Sigmoid colon (tissue), 7 donors: ENCODE results near the gene CDX2. TPM values are rescaled to one million over a fixed set of nuclear protein-coding genes. Genes with fewer than 3 reads are reported as not detected.

Experiments used
- DNase-seq: peaks from one replicate; pipeline ENCODE4 v3.0.0-alpha.2; 2019
- H3K27ac ChIP-seq, 4 donors: fragments of 200-600 bp; sonication (generic); one replicate each; pipeline ENCODE4 v1.5.1; 2016 to 2019; ENCODE audit warnings: mild to moderate bottlenecking in 1 of 4
- H3K27me3 ChIP-seq, 3 donors: fragments of 200-600 bp; sonication (generic); one replicate each; pipeline ENCODE4 v1.5.1; 2019; ENCODE audit warnings: mild to moderate bottlenecking in 1 of 3
- H3K36me3 ChIP-seq, 4 donors: fragments of 200-600 bp; sonication (generic); one replicate each; pipeline ENCODE4 v1.5.1; 2016 to 2019
- H3K4me1 ChIP-seq, 4 donors: fragments of 200-600 bp; sonication (generic); one replicate each; pipeline ENCODE4 v1.5.1; 2017 to 2019
- H3K4me3 ChIP-seq, 4 donors: fragments of 200-600 bp; sonication (generic); one replicate each; pipeline ENCODE4 v1.5.1; 2017 to 2019; ENCODE audit warnings: mild to moderate bottlenecking in 2 of 4, moderate library complexity in 1 of 4
- H3K9me3 ChIP-seq, 4 donors: fragments of 200-600 bp in 3 of 4; sonication (generic) in 3 of 4; one replicate each; pipeline versions ENCODE4 v1.5.1 to v1.6.1; 2013 to 2019
- CTCF ChIP-seq, 4 experiments: fragments of 450-650 bp in 3 of 4; fragments of 200-600 bp in 1 of 4; IDR thresholded peaks; one replicate each; pipeline ENCODE4 v1.5.1; 2016 to 2019; ENCODE audit warnings: antibody characterized with exemption in 4 of 4, mild to moderate bottlenecking in 3 of 4, moderate library complexity in 2 of 4
- EP300 ChIP-seq, 4 donors: sonication (generic); formaldehyde crosslinking; IDR thresholded peaks; one replicate each; pipeline ENCODE4 v1.6.1; 2017; ENCODE audit warnings: antibody characterized with exemption in 4 of 4
- POLR2A ChIP-seq, 2 donors: fragments of 450-650 bp; IDR thresholded peaks; one replicate each; pipeline ENCODE4 v1.6.1; 2016; ENCODE audit warnings: antibody characterized with exemption in 2 of 2, mild to moderate bottlenecking in 2 of 2, moderate library complexity in 2 of 2
- POLR2AphosphoS5 ChIP-seq, 4 donors: sonication (generic); formaldehyde crosslinking; IDR thresholded peaks; one replicate each; pipeline ENCODE4 v1.6.1; 2017; ENCODE audit warnings: antibody characterized with exemption in 4 of 4
- WGBS, 2 donors: extraction: QIAGEN DNeasy Blood & Tissue Kit; methylation state at CpG; one replicate each; pipeline ENCODE4 v1.1.7; 2013; 5-methylcytosine and 5-hydroxymethylcytosine counted together
- intact Hi-C: fragments of 100-400 bp; cut with DNase I; formaldehyde crosslinking; loops from one replicate; pipeline ENCODE4 v1.15.1; 2023
- polyA plus RNA-seq, 3 donors: library from polyadenylated mRNA; stranded (reverse); fragments of 200-250 nt; gene quantifications; one replicate each; pipeline ENCODE4 v1.2.3, GENCODE V29; 2013
- total RNA-seq, 4 donors: library from RNA; depleted of rRNA; stranded (reverse); fragments of >200 nt; gene quantifications; one replicate each; pipeline ENCODE4 v1.1.0, GENCODE V29; 2016
- donor health status: healthy with polysubstance abuse.
- donor health status: Bipolar disorder and iron deficiency.
- donor health status: healthy.

Gene CDX2
- total and polyA plus RNA-seq, 7 donors = 146 to 220 (median 168) TPM; not detected in 4

GRCh38 chr13:28001049-28001448, 31.9 kb upstream of the CDX2 start:
- H3K4me1 ChIP-seq = no peaks in the 10 kb centered on the region
- WGBS, 2 donors = 89 to 90% methylated on average over 11 of the region's 11 CpGs
- H3K4me3 ChIP-seq = no peak overlapping the region
- intact Hi-C loops = no loop called here
- H3K27ac ChIP-seq = no peak overlapping the region
- no peak for TF ChIP-seq POLR2AphosphoS5 (IDR thresholded peaks at IDR 0.05)
- no peak for TF ChIP-seq POLR2A (IDR thresholded peaks at IDR 0.05)
- no peak for TF ChIP-seq CTCF (IDR thresholded peaks at IDR 0.05)
- no peak for TF ChIP-seq EP300 (IDR thresholded peaks at IDR 0.05)
- no peaks in the 10 kb centered on the region for H3K9me3 ChIP-seq
- DNase-seq = no peak
- no peaks in the 10 kb centered on the region for H3K36me3 ChIP-seq
- H3K27me3 ChIP-seq = no peaks in the 10 kb centered on the region

- no peak for TF ChIP-seq POLR2AphosphoS5 (IDR thresholded peaks at IDR 0.05)
- TF ChIP-seq EP300 (IDR thresholded peaks at IDR 0.05) = no peak
- no peak for TF ChIP-seq CTCF (IDR thresholded peaks at IDR 0.05)
- no peak for TF ChIP-seq POLR2A (IDR thresholded peaks at IDR 0.05)
- intact Hi-C loops = no loop called here
- Histone ChIP-seq H3K4me1 (no peaks in the 10 kb centered on the region), H3K4me3 (no peak overlapping the region), H3K27ac (no peak overlapping the region), H3K9me3 (no peaks in the 10 kb centered on the region), H3K27me3 (no peaks in the 10 kb centered on the region), H3K36me3 (no peaks in the 10 kb centered on the region)
- 52 to 66% methylated on average over 5 of the region's 5 CpGs for WGBS, 2 donors
- no peak for DNase-seq
Measured at GRCh38 chr13:28000567-28000966, 31.5 kb upstream of the CDX2 start.

GRCh38 chr13:27997904-27998522, 28.9 kb upstream of the CDX2 start:
- TF ChIP-seq EP300 (IDR thresholded peaks at IDR 0.05) (no peak), POLR2AphosphoS5 (IDR thresholded peaks at IDR 0.05) (no peak), POLR2A (IDR thresholded peaks at IDR 0.05) (no peak), CTCF (IDR thresholded peaks at IDR 0.05) (no peak)
- WGBS, 2 donors = 33 to 59% methylated on average over 7 of the region's 7 CpGs
- no peak overlapping the region for H3K4me3 ChIP-seq
- intact Hi-C loops = no loop called here
- H3K27ac ChIP-seq = no peak overlapping the region
- no peaks in the 10 kb centered on the region for H3K4me1 ChIP-seq
- DNase-seq = no peak
- H3K9me3 ChIP-seq = no peaks in the 10 kb centered on the region
- H3K36me3 ChIP-seq = no peaks in the 10 kb centered on the region
- H3K27me3 ChIP-seq = no peaks in the 10 kb centered on the region

GRCh38 chr13:27991881-27992280, 22.8 kb upstream of the CDX2 start:
- DNase-seq = no peak
- H3K27me3 ChIP-seq = peaks cover 6 to 23% (median 6%) of the 10 kb centered on the region in 3 donors
- H3K4me3 ChIP-seq = no peak overlapping the region
- H3K4me1 ChIP-seq = no peaks in the 10 kb centered on the region
- no peak overlapping the region for H3K27ac ChIP-seq
- no peaks in the 10 kb centered on the region for H3K9me3 ChIP-seq
- intact Hi-C loops = no loop called here
- no peak for TF ChIP-seq POLR2A (IDR thresholded peaks at IDR 0.05)
- no peak for TF ChIP-seq POLR2AphosphoS5 (IDR thresholded peaks at IDR 0.05)
- no peak for TF ChIP-seq CTCF (IDR thresholded peaks at IDR 0.05)
- no peak for TF ChIP-seq EP300 (IDR thresholded peaks at IDR 0.05)
- no peaks in the 10 kb centered on the region for H3K36me3 ChIP-seq
- 87 to 92% methylated on average over 6 of the region's 6 CpGs for WGBS, 2 donors

- no peaks in the 10 kb centered on the region for H3K36me3 ChIP-seq
- 83 to 90% methylated on average over 11 of the region's 11 CpGs for WGBS, 2 donors
- DNase-seq = no peak
- H3K27me3 ChIP-seq = peaks cover 6 to 52% (median 18%) of the 10 kb centered on the region in 3 donors
- no peak within 1 kb of the TSS for H3K27ac ChIP-seq
- intact Hi-C loops = loop anchor here (10.0 kb wide), 1 partner anchor 1044 kb away; no protein-coding TSS in a partner anchor
- H3K4me1 ChIP-seq = no peaks in the 10 kb centered on the region
- no peaks in the 10 kb centered on the region for H3K9me3 ChIP-seq
- H3K4me3 ChIP-seq = no peak within 1 kb of the TSS
- TF ChIP-seq POLR2AphosphoS5 (IDR thresholded peaks at IDR 0.05) = no peak
- TF ChIP-seq EP300 (IDR thresholded peaks at IDR 0.05) = no peak
- no peak for TF ChIP-seq POLR2A (IDR thresholded peaks at IDR 0.05)
- TF ChIP-seq CTCF (IDR thresholded peaks at IDR 0.05) = no peak
Measured at GRCh38 chr13:27988520-27988919, 19.4 kb upstream of the CDX2 start, which contains the start of gene URAD. Gene URAD (minus strand): TSS chr13:27988693. CDS start chr13:27988637, 56 bp downstream.
